ENCODE measurements around the gene NRG3.

The NRG3 gene

GRCh38 chr10:81959016-81959415, 84.0 kb downstream of the NRG3 start:
- DNase-seq (ENCODE audit: low spot score) = no peak
- in situ Hi-C loops (cut with MboI; ENCODE audit: low pct_unique_long_range_greater_than_20kb, low sequenced_read_pairs, unreplicated experiment) = no loop called here
- TF ChIP-seq CTCF (IDR thresholded peaks at IDR 0.05; ENCODE audit: extremely low read depth, insufficient read depth, missing control alignments) = no peak

- DNase-seq (ENCODE audit: low spot score) = no peak
- in situ Hi-C loops (cut with MboI; ENCODE audit: low pct_unique_long_range_greater_than_20kb, low sequenced_read_pairs, unreplicated experiment) = no loop called here
- no peak for TF ChIP-seq CTCF (IDR thresholded peaks at IDR 0.05; ENCODE audit: extremely low read depth, insufficient read depth, missing control alignments)
These were observed 86.6 kb downstream of the NRG3 start for GRCh38 chr10:81961451-81962184.

- in situ Hi-C loops (cut with MboI; ENCODE audit: low pct_unique_long_range_greater_than_20kb, low sequenced_read_pairs, unreplicated experiment) = no loop called here
- TF ChIP-seq CTCF (IDR thresholded peaks at IDR 0.05; ENCODE audit: extremely low read depth, insufficient read depth, missing control alignments) = no peak
- no peak for DNase-seq (ENCODE audit: low spot score)
These were observed 88.6 kb downstream of the NRG3 start for GRCh38 chr10:81963606-81964005.

GRCh38 chr10:81967716-81968115, 92.7 kb downstream of the NRG3 start:
- no peak for DNase-seq (ENCODE audit: low spot score)
- in situ Hi-C loops (cut with MboI; ENCODE audit: low pct_unique_long_range_greater_than_20kb, low sequenced_read_pairs, unreplicated experiment) = no loop called here
- no peak for TF ChIP-seq CTCF (IDR thresholded peaks at IDR 0.05; ENCODE audit: extremely low read depth, insufficient read depth, missing control alignments)

- no peak for DNase-seq (ENCODE audit: low spot score)
- TF ChIP-seq CTCF (IDR thresholded peaks at IDR 0.05; ENCODE audit: extremely low read depth, insufficient read depth, missing control alignments) = no peak
- in situ Hi-C loops (cut with MboI; ENCODE audit: low pct_unique_long_range_greater_than_20kb, low sequenced_read_pairs, unreplicated experiment) = no loop called here
These were observed 94.1 kb downstream of the NRG3 start for GRCh38 chr10:81969136-81969535.

GRCh38 chr10:81978238-81978637, 103.2 kb downstream of the NRG3 start:
- TF ChIP-seq CTCF (IDR thresholded peaks at IDR 0.05; ENCODE audit: extremely low read depth, insufficient read depth, missing control alignments) = no peak
- DNase-seq (ENCODE audit: low spot score) = peak; percentile 10
- in situ Hi-C loops (cut with MboI; ENCODE audit: low pct_unique_long_range_greater_than_20kb, low sequenced_read_pairs, unreplicated experiment) = no loop called here

All from GM13977 (cell line).